ENCODE data around the gene LYL1. TPM values are rescaled to one million over a fixed set of nuclear protein-coding genes. Genes with fewer than 3 reads are reported as not detected.

The LYL1 gene
- total and polyA plus RNA-seq, 2 donors from 2014 or later, result 8.5 to 13.8 TPM

DNA sequence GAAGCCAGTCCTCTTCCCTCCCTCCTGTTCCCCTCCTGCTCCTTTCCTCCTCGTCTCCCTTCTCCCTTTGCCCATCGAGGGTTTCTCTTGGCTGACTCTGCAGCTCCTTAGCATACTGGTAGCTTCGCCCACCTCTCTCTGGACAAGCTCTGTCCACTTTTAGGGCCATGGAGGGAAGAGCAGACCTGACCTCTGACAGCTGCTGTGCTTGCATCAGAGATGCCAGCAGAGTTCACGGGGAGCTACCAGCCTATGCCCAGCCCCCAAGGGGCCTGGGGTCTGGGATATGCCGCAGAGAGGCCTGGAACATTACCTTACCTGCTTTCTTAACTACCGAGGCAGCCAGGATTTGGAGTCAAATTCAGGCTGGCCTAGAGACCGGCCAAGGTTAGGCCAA lies 19.7 kb downstream of the LYL1 start:
- H3K27ac ChIP-seq (ENCODE audit: low read depth in 2 of 2, low read length in 2 of 2), result no peak overlapping the region
- H3K4me3 ChIP-seq (ENCODE audit: low read length in 3 of 3), result no peak overlapping the region
- H3K9ac ChIP-seq (ENCODE audit: low read length in 3 of 3), result no peak overlapping the region
- DNase-seq, result no peak
- TF ChIP-seq, protein P1, sequence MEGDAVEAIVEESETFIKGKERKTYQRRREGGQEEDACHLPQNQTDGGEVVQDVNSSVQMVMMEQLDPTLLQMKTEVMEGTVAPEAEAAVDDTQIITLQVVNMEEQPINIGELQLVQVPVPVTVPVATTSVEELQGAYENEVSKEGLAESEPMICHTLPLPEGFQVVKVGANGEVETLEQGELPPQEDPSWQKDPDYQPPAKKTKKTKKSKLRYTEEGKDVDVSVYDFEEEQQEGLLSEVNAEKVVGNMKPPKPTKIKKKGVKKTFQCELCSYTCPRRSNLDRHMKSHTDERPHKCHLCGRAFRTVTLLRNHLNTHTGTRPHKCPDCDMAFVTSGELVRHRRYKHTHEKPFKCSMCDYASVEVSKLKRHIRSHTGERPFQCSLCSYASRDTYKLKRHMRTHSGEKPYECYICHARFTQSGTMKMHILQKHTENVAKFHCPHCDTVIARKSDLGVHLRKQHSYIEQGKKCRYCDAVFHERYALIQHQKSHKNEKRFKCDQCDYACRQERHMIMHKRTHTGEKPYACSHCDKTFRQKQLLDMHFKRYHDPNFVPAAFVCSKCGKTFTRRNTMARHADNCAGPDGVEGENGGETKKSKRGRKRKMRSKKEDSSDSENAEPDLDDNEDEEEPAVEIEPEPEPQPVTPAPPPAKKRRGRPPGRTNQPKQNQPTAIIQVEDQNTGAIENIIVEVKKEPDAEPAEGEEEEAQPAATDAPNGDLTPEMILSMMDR (IDR thresholded peaks at IDR 0.05; ENCODE audit: borderline replicate concordance, extremely low read depth, insufficient read depth), result no peak
- H3K9me3 ChIP-seq (ENCODE audit: control insufficient read depth in 2 of 3, insufficient read depth in 1 of 3, low read length in 3 of 3), result no peaks in the 10 kb centered on the region
- no peaks in the 10 kb centered on the region for H3K36me3 ChIP-seq (ENCODE audit: control insufficient read depth in 2 of 3, insufficient read depth in 3 of 3, low read length in 3 of 3)
- intact Hi-C loops (cut with DNase I), result no loop called here
- H3K4me1 ChIP-seq (ENCODE audit: control insufficient read depth in 2 of 3, insufficient read depth in 2 of 3, low read depth in 1 of 3, low read length in 3 of 3), result peaks cover 0 to 8% (median 0%) of the 10 kb centered on the region in 3 donors
- no peak for FAIRE-seq
- H3K27me3 ChIP-seq (ENCODE audit: control insufficient read depth, insufficient read depth, low read length), result no peaks in the 10 kb centered on the region

DNA sequence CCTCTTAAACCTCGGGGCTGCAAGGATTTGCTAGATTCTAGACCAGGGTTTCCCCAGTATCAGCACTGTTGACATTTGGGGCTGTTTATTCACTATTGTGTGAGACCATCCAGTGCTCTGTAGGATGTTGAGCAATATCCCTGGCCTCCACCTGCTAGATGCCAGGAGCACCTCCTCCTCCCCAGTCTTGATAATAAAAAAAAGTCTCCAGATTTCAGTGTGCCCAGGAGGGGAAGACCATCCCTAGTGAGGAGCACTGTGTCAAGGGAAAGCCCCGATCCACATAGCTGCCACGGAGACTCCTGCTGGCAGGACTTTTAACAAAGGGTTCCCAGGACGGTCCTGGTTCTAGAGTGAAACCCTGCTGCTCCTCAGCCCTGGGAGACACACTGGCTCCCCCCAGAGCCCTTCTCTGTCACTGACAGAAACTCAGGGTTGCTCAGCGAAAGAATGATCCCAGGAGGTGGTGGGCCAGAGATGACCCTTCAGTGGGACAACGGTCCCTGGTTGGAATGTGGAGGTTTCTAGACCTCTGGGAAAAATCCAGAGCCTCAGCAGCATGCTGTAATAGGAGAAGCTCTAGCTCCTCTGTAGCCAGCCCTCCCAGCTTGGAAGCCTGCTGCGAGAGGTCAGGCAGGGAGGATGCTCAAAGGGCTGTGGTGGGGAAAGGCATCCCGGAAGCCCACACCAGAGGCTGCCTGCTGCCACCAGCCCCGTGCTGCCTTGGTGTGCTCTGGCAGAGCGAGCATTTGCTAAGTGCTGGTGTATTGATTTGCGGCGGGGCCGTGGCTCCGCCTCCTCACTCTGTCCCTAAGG lies 20.3 kb downstream of the LYL1 start:
- H3K9ac ChIP-seq (ENCODE audit: low read length in 3 of 3), result no peak overlapping the region
- H3K4me3 ChIP-seq (ENCODE audit: low read length in 3 of 3), result no peak overlapping the region
- peaks cover 0 to 8% (median 0%) of the 10 kb centered on the region in 3 donors for H3K4me1 ChIP-seq (ENCODE audit: control insufficient read depth in 2 of 3, insufficient read depth in 2 of 3, low read depth in 1 of 3, low read length in 3 of 3)
- H3K9me3 ChIP-seq (ENCODE audit: control insufficient read depth in 2 of 3, insufficient read depth in 1 of 3, low read length in 3 of 3), result no peaks in the 10 kb centered on the region
- DNase-seq (peak in 4 of 5 donors; percentile 75), FAIRE-seq (no peak)
- no peaks in the 10 kb centered on the region for H3K27me3 ChIP-seq (ENCODE audit: control insufficient read depth, insufficient read depth, low read length)
- H3K36me3 ChIP-seq (ENCODE audit: control insufficient read depth in 2 of 3, insufficient read depth in 3 of 3, low read length in 3 of 3), result no peaks in the 10 kb centered on the region
- intact Hi-C loops (cut with DNase I), result no loop called here
- H3K27ac ChIP-seq (ENCODE audit: low read depth in 2 of 2, low read length in 2 of 2), result no peak overlapping the region
- TF ChIP-seq, protein P1 (IDR thresholded peaks at IDR 0.05; ENCODE audit: borderline replicate concordance, extremely low read depth, insufficient read depth), result peak; percentile 10

DNA sequence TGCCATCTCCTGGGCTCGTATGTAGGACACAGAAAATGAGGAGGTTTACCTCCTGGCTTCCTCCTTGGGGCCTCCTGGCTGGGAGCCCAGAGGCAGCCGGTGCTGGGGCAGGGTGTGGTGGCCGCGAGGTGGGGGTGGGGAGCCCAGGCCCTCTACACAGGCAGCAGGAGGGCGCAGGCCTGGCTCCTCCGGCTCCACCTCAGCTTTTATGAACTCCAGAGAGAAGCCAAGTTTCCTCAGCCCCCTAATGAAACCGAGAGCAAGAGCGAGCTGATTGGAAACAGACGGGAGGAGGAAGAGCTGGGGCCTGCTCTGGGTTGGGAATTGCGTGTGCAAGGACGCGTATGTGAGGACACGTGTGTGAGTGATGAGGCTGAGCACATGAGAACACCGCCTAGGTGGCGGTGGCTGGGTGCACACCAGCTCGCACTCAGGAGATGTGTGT lies 23.1 kb downstream of the LYL1 start:
- Histone ChIP-seq H3K4me3 (ENCODE audit: low read length in 3 of 3) (no peak overlapping the region), H3K9ac (ENCODE audit: low read length in 3 of 3) (no peak overlapping the region), H3K4me1 (ENCODE audit: control insufficient read depth in 2 of 3, insufficient read depth in 2 of 3, low read depth in 1 of 3, low read length in 3 of 3) (peaks cover 0 to 4% (median 0%) of the 10 kb centered on the region in 3 donors), H3K27me3 (ENCODE audit: control insufficient read depth, insufficient read depth, low read length) (no peaks in the 10 kb centered on the region), H3K27ac (ENCODE audit: low read depth in 2 of 2, low read length in 2 of 2) (no peak overlapping the region), H3K36me3 (ENCODE audit: control insufficient read depth in 2 of 3, insufficient read depth in 3 of 3, low read length in 3 of 3) (no peaks in the 10 kb centered on the region), H3K9me3 (ENCODE audit: control insufficient read depth in 2 of 3, insufficient read depth in 1 of 3, low read length in 3 of 3) (no peaks in the 10 kb centered on the region)
- no peak for FAIRE-seq
- TF ChIP-seq, protein P1 (IDR thresholded peaks at IDR 0.05; ENCODE audit: borderline replicate concordance, extremely low read depth, insufficient read depth), result no peak
- DNase-seq, result peak in 2 of 5 donors; percentile 49 to 66
- intact Hi-C loops (cut with DNase I), result no loop called here

Measured in kidney (tissue), 14 donors.